Measurements from ENCODE around the gene SIAE.

DNA sequence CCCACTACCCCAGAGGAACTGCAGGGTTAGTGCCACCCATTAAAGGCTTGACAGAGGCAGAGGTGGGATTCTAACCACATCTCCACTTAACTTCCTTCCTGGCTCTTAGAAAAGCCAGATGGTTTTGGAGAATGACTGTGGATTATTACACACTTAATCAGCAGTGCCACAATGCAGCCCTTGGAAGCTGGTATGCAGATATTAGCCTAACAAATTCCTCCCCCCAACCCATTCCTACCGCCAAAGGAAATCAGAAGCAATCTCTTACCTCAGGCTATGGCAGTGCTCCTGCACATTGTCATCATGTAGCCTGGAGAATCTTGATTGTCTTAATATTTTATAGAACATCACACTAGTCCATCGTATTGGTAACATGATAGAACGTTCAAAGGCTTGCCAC lies 43.1 kb upstream of the SIAE start:
- TF ChIP-seq, protein P1, sequence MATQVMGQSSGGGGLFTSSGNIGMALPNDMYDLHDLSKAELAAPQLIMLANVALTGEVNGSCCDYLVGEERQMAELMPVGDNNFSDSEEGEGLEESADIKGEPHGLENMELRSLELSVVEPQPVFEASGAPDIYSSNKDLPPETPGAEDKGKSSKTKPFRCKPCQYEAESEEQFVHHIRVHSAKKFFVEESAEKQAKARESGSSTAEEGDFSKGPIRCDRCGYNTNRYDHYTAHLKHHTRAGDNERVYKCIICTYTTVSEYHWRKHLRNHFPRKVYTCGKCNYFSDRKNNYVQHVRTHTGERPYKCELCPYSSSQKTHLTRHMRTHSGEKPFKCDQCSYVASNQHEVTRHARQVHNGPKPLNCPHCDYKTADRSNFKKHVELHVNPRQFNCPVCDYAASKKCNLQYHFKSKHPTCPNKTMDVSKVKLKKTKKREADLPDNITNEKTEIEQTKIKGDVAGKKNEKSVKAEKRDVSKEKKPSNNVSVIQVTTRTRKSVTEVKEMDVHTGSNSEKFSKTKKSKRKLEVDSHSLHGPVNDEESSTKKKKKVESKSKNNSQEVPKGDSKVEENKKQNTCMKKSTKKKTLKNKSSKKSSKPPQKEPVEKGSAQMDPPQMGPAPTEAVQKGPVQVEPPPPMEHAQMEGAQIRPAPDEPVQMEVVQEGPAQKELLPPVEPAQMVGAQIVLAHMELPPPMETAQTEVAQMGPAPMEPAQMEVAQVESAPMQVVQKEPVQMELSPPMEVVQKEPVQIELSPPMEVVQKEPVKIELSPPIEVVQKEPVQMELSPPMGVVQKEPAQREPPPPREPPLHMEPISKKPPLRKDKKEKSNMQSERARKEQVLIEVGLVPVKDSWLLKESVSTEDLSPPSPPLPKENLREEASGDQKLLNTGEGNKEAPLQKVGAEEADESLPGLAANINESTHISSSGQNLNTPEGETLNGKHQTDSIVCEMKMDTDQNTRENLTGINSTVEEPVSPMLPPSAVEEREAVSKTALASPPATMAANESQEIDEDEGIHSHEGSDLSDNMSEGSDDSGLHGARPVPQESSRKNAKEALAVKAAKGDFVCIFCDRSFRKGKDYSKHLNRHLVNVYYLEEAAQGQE (IDR thresholded peaks at IDR 0.05; ENCODE audit: low read depth, low read length) = no peak
- TF ChIP-seq, protein P2, sequence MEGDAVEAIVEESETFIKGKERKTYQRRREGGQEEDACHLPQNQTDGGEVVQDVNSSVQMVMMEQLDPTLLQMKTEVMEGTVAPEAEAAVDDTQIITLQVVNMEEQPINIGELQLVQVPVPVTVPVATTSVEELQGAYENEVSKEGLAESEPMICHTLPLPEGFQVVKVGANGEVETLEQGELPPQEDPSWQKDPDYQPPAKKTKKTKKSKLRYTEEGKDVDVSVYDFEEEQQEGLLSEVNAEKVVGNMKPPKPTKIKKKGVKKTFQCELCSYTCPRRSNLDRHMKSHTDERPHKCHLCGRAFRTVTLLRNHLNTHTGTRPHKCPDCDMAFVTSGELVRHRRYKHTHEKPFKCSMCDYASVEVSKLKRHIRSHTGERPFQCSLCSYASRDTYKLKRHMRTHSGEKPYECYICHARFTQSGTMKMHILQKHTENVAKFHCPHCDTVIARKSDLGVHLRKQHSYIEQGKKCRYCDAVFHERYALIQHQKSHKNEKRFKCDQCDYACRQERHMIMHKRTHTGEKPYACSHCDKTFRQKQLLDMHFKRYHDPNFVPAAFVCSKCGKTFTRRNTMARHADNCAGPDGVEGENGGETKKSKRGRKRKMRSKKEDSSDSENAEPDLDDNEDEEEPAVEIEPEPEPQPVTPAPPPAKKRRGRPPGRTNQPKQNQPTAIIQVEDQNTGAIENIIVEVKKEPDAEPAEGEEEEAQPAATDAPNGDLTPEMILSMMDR (IDR thresholded peaks at IDR 0.05) = no peak
- TF ChIP-seq, protein P3, sequence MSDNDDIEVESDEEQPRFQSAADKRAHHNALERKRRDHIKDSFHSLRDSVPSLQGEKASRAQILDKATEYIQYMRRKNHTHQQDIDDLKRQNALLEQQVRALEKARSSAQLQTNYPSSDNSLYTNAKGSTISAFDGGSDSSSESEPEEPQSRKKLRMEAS (IDR thresholded peaks at IDR 0.05; ENCODE audit: low read depth) = no peak
- no peak for TF ChIP-seq TAF1 (IDR thresholded peaks at IDR 0.05; ENCODE audit: borderline replicate concordance, low read depth, low read length)
- no peak for TF ChIP-seq EP300 (IDR thresholded peaks at IDR 0.05; ENCODE audit: borderline replicate concordance in 1 of 2, low read depth in 1 of 2, low read length in 1 of 2)

Data from SK-N-SH (cell line).